ENCODE measurements around the gene CEPT1. TPM values are rescaled to one million over a fixed set of nuclear protein-coding genes. Genes with fewer than 3 reads are reported as not detected.

CEPT1 gene
- total and polyA plus RNA-seq, 2 of the 13 experiments (the other 11 are each of a cell fraction or from before 2014, with no cell fraction given) = 35.7 to 48.2 TPM

DNA sequence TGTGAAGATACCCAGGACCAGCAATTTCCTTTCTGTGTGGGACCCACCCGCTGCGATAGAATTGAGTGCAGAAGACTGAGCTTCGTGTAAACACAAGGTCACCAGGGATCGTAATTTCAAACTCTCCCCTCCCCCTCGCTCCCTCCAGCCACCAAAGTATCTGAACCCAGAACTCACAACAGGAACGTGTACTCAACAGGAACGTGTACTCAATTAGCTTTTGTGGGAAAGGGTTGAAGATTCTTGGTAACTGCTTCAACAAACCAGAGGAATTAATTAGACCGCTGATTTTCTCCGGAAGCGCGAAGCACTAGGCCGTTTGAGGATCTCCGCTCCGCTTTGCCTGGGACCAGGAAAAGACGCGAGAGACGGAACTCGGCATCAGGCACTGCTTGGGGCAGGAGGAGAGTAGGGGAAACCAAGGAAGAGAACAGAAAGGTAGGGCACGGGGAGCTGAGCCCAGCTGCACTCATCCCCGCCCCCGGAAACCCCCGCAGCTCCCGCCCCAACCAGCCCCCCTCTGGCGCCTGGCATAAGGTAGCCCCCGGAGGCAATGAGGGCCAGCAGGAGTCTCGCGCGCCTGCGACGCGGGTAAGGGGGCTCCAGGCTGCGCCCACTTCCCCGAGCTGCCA is 583 bp upstream of the CEPT1 start (continued):
- TF ChIP-seq BORCS8-MEF2B (CRISPR knock-in tag; IDR thresholded peaks at IDR 0.05) (peak; percentile 38; the same call in 1 of the 2 replicates), FOXP1 (IDR thresholded peaks at IDR 0.05) (no peak), FOXP1 (CRISPR knock-in tag; IDR thresholded peaks at IDR 0.05) (peak; percentile 45; the same call in 1 of the 2 replicates), ZKSCAN1 (IDR thresholded peaks at IDR 0.05; ENCODE audit: low read length) (no peak), ELF1 (CRISPR knock-in tag; IDR thresholded peaks at IDR 0.05) (peak; percentile 48), ARNT2 (CRISPR knock-in tag; IDR thresholded peaks at IDR 0.05; ENCODE audit: low read depth) (peak; percentile 57; the same call in 1 of the 2 replicates), FOXA3 (CRISPR knock-in tag; IDR thresholded peaks at IDR 0.05) (peak; percentile 54), KDM3A (CRISPR knock-in tag; IDR thresholded peaks at IDR 0.05; ENCODE audit: low read depth) (0 out of 2 replicates have a peak, but pooled peaks have one; percentile 8), SP4 (CRISPR knock-in tag; IDR thresholded peaks at IDR 0.05) (0 out of 2 replicates have a peak, but pooled peaks have one; percentile 11), NR2F1 (CRISPR knock-in tag; IDR thresholded peaks at IDR 0.05) (0 out of 4 replicates have a peak, but pooled peaks of 1 of the 2 experiments have one; percentile 11), ATRX (CRISPR knock-in tag; IDR thresholded peaks at IDR 0.05; ENCODE audit: borderline replicate concordance) (0 out of 2 replicates have a peak, but pooled peaks have one; percentile 24), KAT7 (CRISPR knock-in tag; IDR thresholded peaks at IDR 0.05; ENCODE audit: borderline replicate concordance) (0 out of 2 replicates have a peak, but pooled peaks have one; percentile 12), ERF (CRISPR knock-in tag; IDR thresholded peaks at IDR 0.05) (peak; percentile 15; the same call in 1 of the 2 replicates), ZNF780A (CRISPR knock-in tag; IDR thresholded peaks at IDR 0.05) (0 out of 2 replicates have a peak, but pooled peaks have one; percentile 67)
- TF ChIP-seq, protein P1, sequence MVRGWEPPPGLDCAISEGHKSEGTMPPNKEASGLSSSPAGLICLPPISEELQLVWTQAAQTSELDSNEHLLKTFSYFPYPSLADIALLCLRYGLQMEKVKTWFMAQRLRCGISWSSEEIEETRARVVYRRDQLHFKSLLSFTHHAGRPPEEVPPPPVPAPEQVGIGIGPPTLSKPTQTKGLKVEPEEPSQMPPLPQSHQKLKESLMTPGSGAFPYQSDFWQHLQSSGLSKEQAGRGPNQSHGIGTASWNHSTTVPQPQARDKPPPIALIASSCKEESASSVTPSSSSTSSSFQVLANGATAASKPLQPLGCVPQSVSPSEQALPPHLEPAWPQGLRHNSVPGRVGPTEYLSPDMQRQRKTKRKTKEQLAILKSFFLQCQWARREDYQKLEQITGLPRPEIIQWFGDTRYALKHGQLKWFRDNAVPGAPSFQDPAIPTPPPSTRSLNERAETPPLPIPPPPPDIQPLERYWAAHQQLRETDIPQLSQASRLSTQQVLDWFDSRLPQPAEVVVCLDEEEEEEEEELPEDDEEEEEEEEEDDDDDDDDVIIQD (CRISPR knock-in tag; IDR thresholded peaks at IDR 0.05; ENCODE audit: low read depth) = 0 out of 2 replicates have a peak, but pooled peaks have one; percentile 16
- TF ChIP-seq, protein P2, sequence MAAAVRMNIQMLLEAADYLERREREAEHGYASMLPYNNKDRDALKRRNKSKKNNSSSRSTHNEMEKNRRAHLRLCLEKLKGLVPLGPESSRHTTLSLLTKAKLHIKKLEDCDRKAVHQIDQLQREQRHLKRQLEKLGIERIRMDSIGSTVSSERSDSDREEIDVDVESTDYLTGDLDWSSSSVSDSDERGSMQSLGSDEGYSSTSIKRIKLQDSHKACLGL (CRISPR knock-in tag; IDR thresholded peaks at IDR 0.05) = no peak
- TF ChIP-seq, protein P3, sequence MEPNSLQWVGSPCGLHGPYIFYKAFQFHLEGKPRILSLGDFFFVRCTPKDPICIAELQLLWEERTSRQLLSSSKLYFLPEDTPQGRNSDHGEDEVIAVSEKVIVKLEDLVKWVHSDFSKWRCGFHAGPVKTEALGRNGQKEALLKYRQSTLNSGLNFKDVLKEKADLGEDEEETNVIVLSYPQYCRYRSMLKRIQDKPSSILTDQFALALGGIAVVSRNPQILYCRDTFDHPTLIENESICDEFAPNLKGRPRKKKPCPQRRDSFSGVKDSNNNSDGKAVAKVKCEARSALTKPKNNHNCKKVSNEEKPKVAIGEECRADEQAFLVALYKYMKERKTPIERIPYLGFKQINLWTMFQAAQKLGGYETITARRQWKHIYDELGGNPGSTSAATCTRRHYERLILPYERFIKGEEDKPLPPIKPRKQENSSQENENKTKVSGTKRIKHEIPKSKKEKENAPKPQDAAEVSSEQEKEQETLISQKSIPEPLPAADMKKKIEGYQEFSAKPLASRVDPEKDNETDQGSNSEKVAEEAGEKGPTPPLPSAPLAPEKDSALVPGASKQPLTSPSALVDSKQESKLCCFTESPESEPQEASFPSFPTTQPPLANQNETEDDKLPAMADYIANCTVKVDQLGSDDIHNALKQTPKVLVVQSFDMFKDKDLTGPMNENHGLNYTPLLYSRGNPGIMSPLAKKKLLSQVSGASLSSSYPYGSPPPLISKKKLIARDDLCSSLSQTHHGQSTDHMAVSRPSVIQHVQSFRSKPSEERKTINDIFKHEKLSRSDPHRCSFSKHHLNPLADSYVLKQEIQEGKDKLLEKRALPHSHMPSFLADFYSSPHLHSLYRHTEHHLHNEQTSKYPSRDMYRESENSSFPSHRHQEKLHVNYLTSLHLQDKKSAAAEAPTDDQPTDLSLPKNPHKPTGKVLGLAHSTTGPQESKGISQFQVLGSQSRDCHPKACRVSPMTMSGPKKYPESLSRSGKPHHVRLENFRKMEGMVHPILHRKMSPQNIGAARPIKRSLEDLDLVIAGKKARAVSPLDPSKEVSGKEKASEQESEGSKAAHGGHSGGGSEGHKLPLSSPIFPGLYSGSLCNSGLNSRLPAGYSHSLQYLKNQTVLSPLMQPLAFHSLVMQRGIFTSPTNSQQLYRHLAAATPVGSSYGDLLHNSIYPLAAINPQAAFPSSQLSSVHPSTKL (CRISPR knock-in tag; IDR thresholded peaks at IDR 0.05) = peak; percentile 64; the same call in 1 of the 2 replicates
- TF ChIP-seq, protein P4, sequence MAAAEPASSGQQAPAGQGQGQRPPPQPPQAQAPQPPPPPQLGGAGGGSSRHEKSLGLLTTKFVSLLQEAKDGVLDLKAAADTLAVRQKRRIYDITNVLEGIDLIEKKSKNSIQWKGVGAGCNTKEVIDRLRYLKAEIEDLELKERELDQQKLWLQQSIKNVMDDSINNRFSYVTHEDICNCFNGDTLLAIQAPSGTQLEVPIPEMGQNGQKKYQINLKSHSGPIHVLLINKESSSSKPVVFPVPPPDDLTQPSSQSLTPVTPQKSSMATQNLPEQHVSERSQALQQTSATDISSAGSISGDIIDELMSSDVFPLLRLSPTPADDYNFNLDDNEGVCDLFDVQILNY (CRISPR knock-in tag; conservative IDR thresholded peaks at IDR 0.05) = no peak
- TF ChIP-seq, protein P5, sequence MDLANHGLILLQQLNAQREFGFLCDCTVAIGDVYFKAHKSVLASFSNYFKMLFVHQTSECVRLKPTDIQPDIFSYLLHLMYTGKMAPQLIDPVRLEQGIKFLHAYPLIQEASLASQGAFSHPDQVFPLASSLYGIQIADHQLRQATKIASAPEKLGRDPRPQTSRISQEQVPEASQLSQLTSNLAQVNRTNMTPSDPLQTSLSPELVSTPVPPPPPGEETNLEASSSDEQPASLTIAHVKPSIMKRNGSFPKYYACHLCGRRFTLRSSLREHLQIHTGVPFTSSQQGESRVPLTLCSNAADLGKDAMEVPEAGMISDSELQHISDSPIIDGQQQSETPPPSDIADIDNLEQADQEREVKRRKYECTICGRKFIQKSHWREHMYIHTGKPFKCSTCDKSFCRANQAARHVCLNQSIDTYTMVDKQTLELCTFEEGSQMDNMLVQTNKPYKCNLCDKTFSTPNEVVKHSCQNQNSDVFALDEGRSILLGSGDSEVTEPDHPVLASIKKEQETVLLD (CRISPR knock-in tag; IDR thresholded peaks at IDR 0.05; ENCODE audit: low read depth) = 0 out of 2 replicates have a peak, but pooled peaks have one; percentile 30
- TF ChIP-seq, protein P6, sequence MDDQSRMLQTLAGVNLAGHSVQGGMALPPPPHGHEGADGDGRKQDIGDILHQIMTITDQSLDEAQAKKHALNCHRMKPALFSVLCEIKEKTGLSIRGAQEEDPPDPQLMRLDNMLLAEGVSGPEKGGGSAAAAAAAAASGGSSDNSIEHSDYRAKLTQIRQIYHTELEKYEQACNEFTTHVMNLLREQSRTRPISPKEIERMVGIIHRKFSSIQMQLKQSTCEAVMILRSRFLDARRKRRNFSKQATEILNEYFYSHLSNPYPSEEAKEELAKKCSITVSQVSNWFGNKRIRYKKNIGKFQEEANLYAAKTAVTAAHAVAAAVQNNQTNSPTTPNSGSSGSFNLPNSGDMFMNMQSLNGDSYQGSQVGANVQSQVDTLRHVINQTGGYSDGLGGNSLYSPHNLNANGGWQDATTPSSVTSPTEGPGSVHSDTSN (CRISPR knock-in tag; IDR thresholded peaks at IDR 0.05; ENCODE audit: borderline replicate concordance) = no peak

All from HepG2 (cell line).